ENCODE measurements around the gene ADAM8. TPM values are rescaled to one million over a fixed set of nuclear protein-coding genes. Genes with fewer than 3 reads are reported as not detected.

Gene ADAM8
- polyA plus RNA-seq, 1 donor, result 5.9 TPM

- H3K4me1 ChIP-seq (ENCODE audit: control insufficient read depth, insufficient read depth, low read length), result peaks cover 12% of the 10 kb centered on the region
- no CpG with 5 or more reads among the region's 46 CpGs for WGBS (ENCODE audit: insufficient coverage, low lambda C conversion rate)
- H3K27ac ChIP-seq (ENCODE audit: low read length), result peak overlapping the region; percentile 65
- peaks cover 11% of the 10 kb centered on the region for H3K9me3 ChIP-seq (ENCODE audit: control insufficient read depth, low read depth, low read length)
- H3K4me3 ChIP-seq (ENCODE audit: low read length), result peak overlapping the region; percentile 69
- peaks cover 35% of the 10 kb centered on the region for H3K36me3 ChIP-seq (ENCODE audit: control insufficient read depth, insufficient read depth, low read length)
- DNase-seq, result peak in 1 of 2 donors; percentile 90
- H3K27me3 ChIP-seq (ENCODE audit: control insufficient read depth, insufficient read depth, low read length), result no peaks in the 10 kb centered on the region
These were observed 32.5 kb upstream of the ADAM8 start for GRCh38 chr10:133309100-133309719.

- H3K27ac ChIP-seq (ENCODE audit: low read length), result peak within 1 kb of the TSS; percentile 65
- peak; percentile 80 to 97 for DNase-seq
- peaks cover 11% of the 10 kb centered on the region for H3K9me3 ChIP-seq (ENCODE audit: control insufficient read depth, low read depth, low read length)
- H3K4me1 ChIP-seq (ENCODE audit: control insufficient read depth, insufficient read depth, low read length), result peaks cover 12% of the 10 kb centered on the region
- H3K36me3 ChIP-seq (ENCODE audit: control insufficient read depth, insufficient read depth, low read length), result peaks cover 37% of the 10 kb centered on the region
- no CpG with 5 or more reads among the region's 89 CpGs for WGBS (ENCODE audit: insufficient coverage, low lambda C conversion rate)
- no peaks in the 10 kb centered on the region for H3K27me3 ChIP-seq (ENCODE audit: control insufficient read depth, insufficient read depth, low read length)
- peak within 1 kb of the TSS; percentile 69 for H3K4me3 ChIP-seq (ENCODE audit: low read length)
These were observed 31.9 kb upstream of the ADAM8 start, which contains the start of the genes TUBGCP2 and ZNF511 for GRCh38 chr10:133308421-133309099. Gene TUBGCP2 (minus strand): TSS chr10:133308872. CDS start chr10:133302941, 5,931 bp downstream. Gene ZNF511 (plus strand): TSS chr10:133308914. CDS start chr10:133308944, 30 bp downstream.

GRCh38 chr10:133307776-133308420 lies 31.2 kb upstream of the ADAM8 start:
- H3K36me3 ChIP-seq (ENCODE audit: control insufficient read depth, insufficient read depth, low read length), result peaks cover 41% of the 10 kb centered on the region
- WGBS (ENCODE audit: insufficient coverage, low lambda C conversion rate), result no CpG with 5 or more reads among the region's 25 CpGs
- DNase-seq, result peak; percentile 89 to 90
- peak overlapping the region; percentile 69 for H3K4me3 ChIP-seq (ENCODE audit: low read length)
- no peaks in the 10 kb centered on the region for H3K27me3 ChIP-seq (ENCODE audit: control insufficient read depth, insufficient read depth, low read length)
- H3K27ac ChIP-seq (ENCODE audit: low read length), result peak overlapping the region; percentile 65
- H3K4me1 ChIP-seq (ENCODE audit: control insufficient read depth, insufficient read depth, low read length), result peaks cover 12% of the 10 kb centered on the region
- H3K9me3 ChIP-seq (ENCODE audit: control insufficient read depth, low read depth, low read length), result peaks cover 11% of the 10 kb centered on the region

GRCh38 chr10:133306941-133307379 lies 30.3 kb upstream of the ADAM8 start:
- H3K36me3 ChIP-seq (ENCODE audit: control insufficient read depth, insufficient read depth, low read length), result peaks cover 39% of the 10 kb centered on the region
- H3K4me3 ChIP-seq (ENCODE audit: low read length), result no peak overlapping the region
- no CpG with 5 or more reads among the region's 17 CpGs for WGBS (ENCODE audit: insufficient coverage, low lambda C conversion rate)
- no peak for DNase-seq
- peaks cover 11% of the 10 kb centered on the region for H3K9me3 ChIP-seq (ENCODE audit: control insufficient read depth, low read depth, low read length)
- no peaks in the 10 kb centered on the region for H3K27me3 ChIP-seq (ENCODE audit: control insufficient read depth, insufficient read depth, low read length)
- H3K4me1 ChIP-seq (ENCODE audit: control insufficient read depth, insufficient read depth, low read length), result peaks cover 12% of the 10 kb centered on the region
- H3K27ac ChIP-seq (ENCODE audit: low read length), result no peak overlapping the region

GRCh38 chr10:133306097-133306476 lies 29.4 kb upstream of the ADAM8 start:
- Histone ChIP-seq H3K36me3 (ENCODE audit: control insufficient read depth, insufficient read depth, low read length) (peaks cover 33% of the 10 kb centered on the region), H3K9me3 (ENCODE audit: control insufficient read depth, low read depth, low read length) (peaks cover 11% of the 10 kb centered on the region), H3K27me3 (ENCODE audit: control insufficient read depth, insufficient read depth, low read length) (no peaks in the 10 kb centered on the region), H3K4me1 (ENCODE audit: control insufficient read depth, insufficient read depth, low read length) (peaks cover 12% of the 10 kb centered on the region), H3K27ac (ENCODE audit: low read length) (no peak overlapping the region), H3K4me3 (ENCODE audit: low read length) (no peak overlapping the region)
- no peak for DNase-seq
- no CpG with 5 or more reads among the region's 5 CpGs for WGBS (ENCODE audit: insufficient coverage, low lambda C conversion rate)

GRCh38 chr10:133303206-133303605 lies 26.5 kb upstream of the ADAM8 start:
- Histone ChIP-seq H3K4me1 (ENCODE audit: control insufficient read depth, insufficient read depth, low read length) (peaks cover 8% of the 10 kb centered on the region), H3K27ac (ENCODE audit: low read length) (no peak overlapping the region), H3K9me3 (ENCODE audit: control insufficient read depth, low read depth, low read length) (no peaks in the 10 kb centered on the region), H3K27me3 (ENCODE audit: control insufficient read depth, insufficient read depth, low read length) (no peaks in the 10 kb centered on the region), H3K36me3 (ENCODE audit: control insufficient read depth, insufficient read depth, low read length) (peaks cover 38% of the 10 kb centered on the region), H3K4me3 (ENCODE audit: low read length) (no peak overlapping the region)
- no peak for DNase-seq
- no CpG with 5 or more reads among the region's 10 CpGs for WGBS (ENCODE audit: insufficient coverage, low lambda C conversion rate)

GRCh38 chr10:133302230-133302629 lies 25.6 kb upstream of the ADAM8 start:
- H3K4me3 ChIP-seq (ENCODE audit: low read length), result no peak overlapping the region
- WGBS (ENCODE audit: insufficient coverage, low lambda C conversion rate), result no CpG with 5 or more reads among the region's 14 CpGs
- peaks cover 47% of the 10 kb centered on the region for H3K36me3 ChIP-seq (ENCODE audit: control insufficient read depth, insufficient read depth, low read length)
- peaks cover 5% of the 10 kb centered on the region for H3K4me1 ChIP-seq (ENCODE audit: control insufficient read depth, insufficient read depth, low read length)
- no peaks in the 10 kb centered on the region for H3K27me3 ChIP-seq (ENCODE audit: control insufficient read depth, insufficient read depth, low read length)
- no peaks in the 10 kb centered on the region for H3K9me3 ChIP-seq (ENCODE audit: control insufficient read depth, low read depth, low read length)
- H3K27ac ChIP-seq (ENCODE audit: low read length), result no peak overlapping the region
- DNase-seq, result no peak

- Histone ChIP-seq H3K4me3 (ENCODE audit: low read length) (no peak overlapping the region), H3K27ac (ENCODE audit: low read length) (no peak overlapping the region), H3K9me3 (ENCODE audit: control insufficient read depth, low read depth, low read length) (no peaks in the 10 kb centered on the region), H3K4me1 (ENCODE audit: control insufficient read depth, insufficient read depth, low read length) (no peaks in the 10 kb centered on the region), H3K36me3 (ENCODE audit: control insufficient read depth, insufficient read depth, low read length) (peaks cover 67% of the 10 kb centered on the region), H3K27me3 (ENCODE audit: control insufficient read depth, insufficient read depth, low read length) (no peaks in the 10 kb centered on the region)
- WGBS (ENCODE audit: insufficient coverage, low lambda C conversion rate), result 100% methylated on average over 2 of the region's 14 CpGs
- DNase-seq, result no peak
These were observed 23.1 kb upstream of the ADAM8 start for GRCh38 chr10:133299738-133300137.

- Histone ChIP-seq H3K27ac (ENCODE audit: low read length) (no peak overlapping the region), H3K9me3 (ENCODE audit: control insufficient read depth, low read depth, low read length) (no peaks in the 10 kb centered on the region), H3K36me3 (ENCODE audit: control insufficient read depth, insufficient read depth, low read length) (peaks cover 72% of the 10 kb centered on the region), H3K27me3 (ENCODE audit: control insufficient read depth, insufficient read depth, low read length) (no peaks in the 10 kb centered on the region), H3K4me1 (ENCODE audit: control insufficient read depth, insufficient read depth, low read length) (no peaks in the 10 kb centered on the region), H3K4me3 (ENCODE audit: low read length) (no peak overlapping the region)
- WGBS (ENCODE audit: insufficient coverage, low lambda C conversion rate), result no CpG with 5 or more reads among the region's 10 CpGs
- no peak for DNase-seq
These were observed 22.6 kb upstream of the ADAM8 start for GRCh38 chr10:133299224-133299623.

GRCh38 chr10:133298466-133298865 lies 21.8 kb upstream of the ADAM8 start:
- Histone ChIP-seq H3K4me1 (ENCODE audit: control insufficient read depth, insufficient read depth, low read length) (no peaks in the 10 kb centered on the region), H3K27me3 (ENCODE audit: control insufficient read depth, insufficient read depth, low read length) (no peaks in the 10 kb centered on the region), H3K27ac (ENCODE audit: low read length) (no peak overlapping the region), H3K9me3 (ENCODE audit: control insufficient read depth, low read depth, low read length) (no peaks in the 10 kb centered on the region), H3K36me3 (ENCODE audit: control insufficient read depth, insufficient read depth, low read length) (peaks cover 77% of the 10 kb centered on the region), H3K4me3 (ENCODE audit: low read length) (no peak overlapping the region)
- DNase-seq, result no peak
- no CpG with 5 or more reads among the region's 14 CpGs for WGBS (ENCODE audit: insufficient coverage, low lambda C conversion rate)

Data from large intestine (tissue), 3 donors.